Mesothelial cell of epicardium (in vitro differentiated cells): ENCODE data around the gene GAS2L1. TPM values are rescaled to one million over a fixed set of nuclear protein-coding genes. Genes with fewer than 3 reads are reported as not detected.

Experiments used
- DNase-seq, 2 experiments: peaks; one replicate each; pipeline ENCODE4 v3.0.0; 2021; ENCODE audit warnings: low spot score in 2 of 2; ENCODE audit not compliant: unreplicated experiment in 2 of 2
- H3K27ac Mint-ChIP-seq: 2 replicates; pipeline ENCODE4 v1.8.0; 2021; ENCODE audit warnings: mixed read lengths
- H3K27me3 Mint-ChIP-seq: 2 replicates; pipeline ENCODE4 v1.8.0; 2021; ENCODE audit warnings: low read depth, mixed read lengths
- H3K36me3 Mint-ChIP-seq: 2 replicates; pipeline ENCODE4 v1.8.0; 2021; ENCODE audit warnings: mixed read lengths
- H3K4me1 Mint-ChIP-seq: 2 replicates; pipeline ENCODE4 v1.8.0; 2021; ENCODE audit warnings: mixed read lengths
- H3K4me3 Mint-ChIP-seq: 2 replicates; pipeline ENCODE4 v1.8.0; 2021; ENCODE audit warnings: mild to moderate bottlenecking, moderate library complexity, mixed read lengths
- H3K9me3 Mint-ChIP-seq: 2 replicates; pipeline ENCODE4 v1.8.0; 2021; ENCODE audit warnings: mixed read lengths
- microRNA-seq: library from miRNA; unstranded; fragments of <30 nt; microRNA quantifications from one replicate; pipeline ENCODE4 v1.2.0, GENCODE V29; 2021; ENCODE audit warnings: inconsistent platforms, mixed read lengths
- total RNA-seq: library from RNA; stranded (reverse); gene quantifications from 3 replicates; pipeline ENCODE4 v1.2.1, GENCODE V29; 2021
- TF ChIP-seq, protein P1 (sequence below): fragments of 200-600 bp; sonication (generic); IDR thresholded peaks from one replicate; pipeline ENCODE4 v1.5.0; 2021; ENCODE audit warnings: antibody characterized with exemption; ENCODE audit not compliant: unreplicated experiment

The GAS2L1 gene
- total RNA-seq, 1 donor from 2014 or later, result 13.4 TPM

DNA sequence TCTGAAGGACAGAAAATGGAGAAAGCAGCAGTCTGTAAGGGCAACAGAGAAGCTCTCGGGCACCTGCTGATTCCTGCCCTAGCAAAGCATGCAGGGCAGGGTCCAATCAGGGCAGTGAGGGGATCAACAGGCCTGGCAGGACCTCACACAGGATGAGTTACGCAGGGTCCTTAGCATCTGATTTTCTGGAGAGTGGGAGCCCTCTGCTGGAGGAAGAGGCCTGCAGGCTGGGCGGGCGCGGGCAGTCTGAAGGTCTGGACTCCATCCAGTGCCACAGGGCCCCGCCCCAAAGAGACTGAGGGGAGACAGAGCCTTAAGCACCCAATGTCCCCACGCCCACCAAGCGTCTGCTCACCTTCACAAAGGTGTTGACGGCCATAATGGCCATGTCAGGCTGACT lies 53.0 kb downstream of the GAS2L1 start:
- Mint-ChIP-seq H3K4me1 (no peaks in the 10 kb centered on the region), H3K9me3 (no peaks in the 10 kb centered on the region), H3K36me3 (peaks cover 12% of the 10 kb centered on the region), H3K27me3 (no peaks in the 10 kb centered on the region), H3K27ac (no peak overlapping the region), H3K4me3 (no peak overlapping the region)
- peak in 1 of 2 experiments; percentile 57 for DNase-seq
- TF ChIP-seq, protein P1, sequence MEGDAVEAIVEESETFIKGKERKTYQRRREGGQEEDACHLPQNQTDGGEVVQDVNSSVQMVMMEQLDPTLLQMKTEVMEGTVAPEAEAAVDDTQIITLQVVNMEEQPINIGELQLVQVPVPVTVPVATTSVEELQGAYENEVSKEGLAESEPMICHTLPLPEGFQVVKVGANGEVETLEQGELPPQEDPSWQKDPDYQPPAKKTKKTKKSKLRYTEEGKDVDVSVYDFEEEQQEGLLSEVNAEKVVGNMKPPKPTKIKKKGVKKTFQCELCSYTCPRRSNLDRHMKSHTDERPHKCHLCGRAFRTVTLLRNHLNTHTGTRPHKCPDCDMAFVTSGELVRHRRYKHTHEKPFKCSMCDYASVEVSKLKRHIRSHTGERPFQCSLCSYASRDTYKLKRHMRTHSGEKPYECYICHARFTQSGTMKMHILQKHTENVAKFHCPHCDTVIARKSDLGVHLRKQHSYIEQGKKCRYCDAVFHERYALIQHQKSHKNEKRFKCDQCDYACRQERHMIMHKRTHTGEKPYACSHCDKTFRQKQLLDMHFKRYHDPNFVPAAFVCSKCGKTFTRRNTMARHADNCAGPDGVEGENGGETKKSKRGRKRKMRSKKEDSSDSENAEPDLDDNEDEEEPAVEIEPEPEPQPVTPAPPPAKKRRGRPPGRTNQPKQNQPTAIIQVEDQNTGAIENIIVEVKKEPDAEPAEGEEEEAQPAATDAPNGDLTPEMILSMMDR, result peak; percentile 40

Small RNAs within 50 kb of the gene (microRNA-seq; reads per million reads assigned to microRNA genes)
- gene MIR3653, result 18.5 reads per million, percentile 42 among the genes with 10 or more reads in this experiment

Other genes with a start within 250 kb of the GAS2L1 start
- 0.44 to 0.45 TPM in 2 of 3 replicates, not detected in the other for gene C22orf31, start 244.8 kb upstream of the GAS2L1 start, total RNA-seq
- 24.4 to 30.9 TPM (median 28.5 TPM) in 3 replicates for gene KREMEN1, start 233.6 kb upstream of the GAS2L1 start, total RNA-seq
- 15.7 to 18.1 TPM (median 17.6 TPM) in 3 replicates for gene EMID1, start 100.8 kb upstream of the GAS2L1 start, total RNA-seq
- 55.9 to 59.6 TPM (median 58.0 TPM) in 3 replicates for gene RHBDD3, start 38.7 kb upstream of the GAS2L1 start, total RNA-seq
- gene EWSR1, start 38.4 kb upstream of the GAS2L1 start, total RNA-seq, result 364 to 381 TPM (median 379 TPM) in 3 replicates
- 2.5 to 3.8 TPM (median 3.1 TPM) in 3 replicates for gene RASL10A, start 9.0 kb downstream of the GAS2L1 start, total RNA-seq
- 40.3 to 43.9 TPM (median 41.0 TPM) in 3 replicates for gene AP1B1, start 81.9 kb downstream of the GAS2L1 start, total RNA-seq
- gene RFPL1, start 131.9 kb downstream of the GAS2L1 start, total RNA-seq, result 0.29 to 0.63 TPM (median 0.54 TPM) in 3 replicates
- gene NEFH, start 173.6 kb downstream of the GAS2L1 start, total RNA-seq, result 3.4 to 4.3 TPM (median 3.5 TPM) in 3 replicates
- gene THOC5, start 247.1 kb downstream of the GAS2L1 start, total RNA-seq, result 44.8 to 59.6 TPM (median 47.8 TPM) in 3 replicates